GM18870 (cell line): ENCODE results near the gene NRM.
"Not testable (repeated sequence)": the region's sequence is repeated elsewhere in the genome, so short reads cannot be mapped to it uniquely, and the experiment has no call there.

Source experiments
- ATAC-seq: cut with Tn5 transposase; IDR thresholded peaks from one replicate; pipeline ENCODE4 v1.9.1; 2021; ENCODE audit warnings: moderate library complexity; ENCODE audit not compliant: unreplicated experiment

Gene NRM

GRCh38 chr6:30690403-30691207 lies at the start of gene NRM:
Gene NRM (minus strand): TSS chr6:30690984. CDS start chr6:30690974, 10 bp downstream.
- ATAC-seq, result no peak

DNA sequence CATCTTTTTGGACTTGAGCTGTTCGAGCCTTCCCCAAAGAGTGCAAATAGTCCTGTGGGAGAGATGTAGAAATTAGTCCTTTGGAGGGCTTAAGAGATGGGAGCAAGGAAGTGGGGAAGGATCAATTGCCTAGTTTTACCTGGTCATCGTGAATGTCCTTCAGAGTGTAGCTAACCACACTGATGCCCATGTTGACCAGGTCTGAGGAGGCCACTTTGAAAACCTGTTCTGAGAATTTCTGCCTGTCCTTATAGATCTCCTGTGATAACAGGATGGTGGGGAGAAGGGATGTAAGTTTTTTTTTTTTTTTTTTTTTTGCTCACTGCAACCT lies 49.7 kb upstream of the NRM start:
- ATAC-seq, result no peak

- ATAC-seq, result no peak
Measured at GRCh38 chr6:30738532-30738931, 47.7 kb upstream of the NRM start.

DNA sequence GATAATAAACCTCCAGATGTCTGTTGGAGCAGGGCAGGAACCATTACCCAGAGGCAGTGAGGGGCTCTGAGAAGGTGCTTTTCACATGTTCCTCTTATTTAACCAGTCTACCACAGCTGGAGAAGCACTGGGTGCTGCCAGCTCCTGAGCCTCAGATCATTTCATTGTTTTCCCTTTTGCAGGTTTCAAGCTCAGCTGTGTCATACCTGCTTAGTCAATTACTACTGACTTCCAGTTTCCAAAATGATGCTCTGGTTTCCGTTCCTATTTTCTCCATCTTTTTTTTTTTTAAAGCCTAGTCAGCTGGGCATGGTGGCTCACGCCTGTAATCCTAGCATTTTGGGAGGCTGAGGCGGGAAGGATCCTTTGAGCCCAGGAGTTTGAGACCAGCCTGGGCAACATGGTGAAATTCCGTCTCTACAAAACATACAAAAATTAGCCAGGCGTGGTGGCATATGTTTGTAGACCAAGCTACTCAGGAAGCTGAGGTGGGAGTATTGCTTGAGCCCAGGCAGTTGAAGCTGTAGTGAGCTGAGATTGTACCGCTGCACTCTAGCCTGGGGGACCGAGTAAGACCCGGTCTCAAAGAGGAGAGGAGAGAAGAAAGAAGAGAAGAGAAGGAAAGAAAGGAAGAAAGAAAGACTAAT lies 45.0 kb upstream of the NRM start:
- no peak for ATAC-seq

GRCh38 chr6:30732237-30732943 lies 41.6 kb upstream of the NRM start:
- ATAC-seq, result no peak

- ATAC-seq, result no peak
Measured at GRCh38 chr6:30730601-30731435, 40.0 kb upstream of the NRM start.

GRCh38 chr6:30727920-30728553 lies 37.3 kb upstream of the NRM start:
- ATAC-seq, result no peak

DNA sequence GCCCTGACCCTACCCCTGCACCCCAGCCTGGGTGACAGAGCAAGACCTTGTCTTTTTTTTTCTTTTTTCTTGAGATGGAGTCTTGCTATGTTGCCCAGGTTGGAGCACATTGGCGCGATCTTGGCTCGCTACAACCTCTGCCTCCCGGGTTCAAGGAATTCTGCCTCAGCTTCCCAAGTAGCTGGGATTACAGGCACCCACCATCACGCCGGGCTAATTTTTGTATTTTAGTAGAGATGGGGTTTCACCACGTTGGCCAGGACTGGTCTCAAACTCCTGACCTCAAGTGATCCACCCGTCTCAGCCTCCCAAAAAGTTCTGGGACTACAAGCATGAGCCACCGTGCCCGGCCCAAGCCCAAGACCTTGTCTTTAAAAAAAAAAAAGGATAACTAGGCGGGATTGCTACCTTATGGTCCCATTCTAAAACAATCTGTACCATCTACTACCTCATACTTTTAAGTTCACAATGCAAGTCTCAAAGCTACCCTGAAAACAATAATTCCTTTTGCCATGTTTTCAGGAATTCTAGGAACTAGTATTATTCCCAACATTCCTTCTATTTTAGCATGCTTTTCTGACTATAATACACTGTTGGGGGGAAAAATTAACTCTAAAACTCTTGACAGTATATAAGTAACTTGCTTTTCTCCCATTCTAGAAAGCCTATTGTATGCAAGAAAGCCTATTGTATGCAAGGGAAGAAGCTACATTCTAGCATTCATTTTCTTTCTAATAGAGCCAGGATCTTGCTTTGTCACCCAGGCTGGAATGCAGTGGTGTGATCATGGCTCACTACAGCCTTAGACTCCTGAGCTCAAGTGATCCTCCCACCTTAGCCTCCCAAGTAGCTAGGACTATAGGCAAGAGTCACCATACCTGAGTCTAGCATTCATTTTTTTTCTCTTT lies 36.0 kb upstream of the NRM start:
- ATAC-seq, result no peak

GRCh38 chr6:30725713-30726505 lies 35.1 kb upstream of the NRM start:
- ATAC-seq, result no peak

- no peak for ATAC-seq
Measured at GRCh38 chr6:30724906-30725667, 34.3 kb upstream of the NRM start.

DNA sequence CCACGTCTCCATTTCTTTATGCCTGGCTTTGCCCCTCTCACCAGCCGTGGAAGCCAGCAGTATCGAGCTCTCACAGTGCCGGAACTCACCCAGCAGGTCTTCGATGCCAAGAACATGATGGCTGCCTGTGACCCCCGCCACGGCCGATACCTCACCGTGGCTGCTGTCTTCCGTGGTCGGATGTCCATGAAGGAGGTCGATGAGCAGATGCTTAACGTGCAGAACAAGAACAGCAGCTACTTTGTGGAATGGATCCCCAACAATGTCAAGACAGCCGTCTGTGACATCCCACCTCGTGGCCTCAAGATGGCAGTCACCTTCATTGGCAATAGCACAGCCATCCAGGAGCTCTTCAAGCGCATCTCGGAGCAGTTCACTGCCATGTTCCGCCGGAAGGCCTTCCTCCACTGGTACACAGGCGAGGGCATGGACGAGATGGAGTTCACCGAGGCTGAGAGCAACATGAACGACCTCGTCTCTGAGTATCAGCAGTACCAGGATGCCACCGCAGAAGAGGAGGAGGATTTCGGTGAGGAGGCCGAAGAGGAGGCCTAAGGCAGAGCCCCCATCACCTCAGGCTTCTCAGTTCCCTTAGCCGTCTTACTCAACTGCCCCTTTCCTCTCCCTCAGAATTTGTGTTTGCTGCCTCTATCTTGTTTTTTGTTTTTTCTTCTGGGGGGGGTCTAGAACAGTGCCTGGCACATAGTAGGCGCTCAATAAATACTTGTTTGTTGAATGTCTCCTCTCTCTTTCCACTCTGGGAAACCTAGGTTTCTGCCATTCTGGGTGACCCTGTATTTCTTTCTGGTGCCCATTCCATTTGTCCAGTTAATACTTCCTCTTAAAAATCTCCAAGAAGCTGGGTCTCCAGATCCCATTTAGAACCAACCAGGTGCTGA lies 33.3 kb upstream of the NRM start:
- ATAC-seq, result not testable (repeated sequence)

DNA sequence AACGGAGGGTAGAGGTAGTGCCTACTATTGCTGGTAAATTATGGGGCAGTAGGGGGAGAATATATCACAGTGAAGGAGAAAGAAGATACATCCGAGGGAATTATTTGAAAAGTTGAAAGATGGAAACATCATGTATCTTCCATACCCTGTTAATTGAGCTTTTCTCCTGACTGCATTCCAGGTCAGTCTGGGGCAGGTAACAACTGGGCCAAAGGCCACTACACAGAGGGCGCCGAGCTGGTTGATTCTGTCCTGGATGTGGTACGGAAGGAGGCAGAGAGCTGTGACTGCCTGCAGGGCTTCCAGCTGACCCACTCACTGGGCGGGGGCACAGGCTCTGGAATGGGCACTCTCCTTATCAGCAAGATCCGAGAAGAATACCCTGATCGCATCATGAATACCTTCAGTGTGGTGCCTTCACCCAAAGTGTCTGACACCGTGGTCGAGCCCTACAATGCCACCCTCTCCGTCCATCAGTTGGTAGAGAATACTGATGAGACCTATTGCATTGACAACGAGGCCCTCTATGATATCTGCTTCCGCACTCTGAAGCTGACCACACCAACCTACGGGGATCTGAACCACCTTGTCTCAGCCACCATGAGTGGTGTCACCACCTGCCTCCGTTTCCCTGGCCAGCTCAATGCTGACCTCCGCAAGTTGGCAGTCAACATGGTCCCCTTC lies 32.5 kb upstream of the NRM start:
- not testable (repeated sequence) for ATAC-seq

DNA sequence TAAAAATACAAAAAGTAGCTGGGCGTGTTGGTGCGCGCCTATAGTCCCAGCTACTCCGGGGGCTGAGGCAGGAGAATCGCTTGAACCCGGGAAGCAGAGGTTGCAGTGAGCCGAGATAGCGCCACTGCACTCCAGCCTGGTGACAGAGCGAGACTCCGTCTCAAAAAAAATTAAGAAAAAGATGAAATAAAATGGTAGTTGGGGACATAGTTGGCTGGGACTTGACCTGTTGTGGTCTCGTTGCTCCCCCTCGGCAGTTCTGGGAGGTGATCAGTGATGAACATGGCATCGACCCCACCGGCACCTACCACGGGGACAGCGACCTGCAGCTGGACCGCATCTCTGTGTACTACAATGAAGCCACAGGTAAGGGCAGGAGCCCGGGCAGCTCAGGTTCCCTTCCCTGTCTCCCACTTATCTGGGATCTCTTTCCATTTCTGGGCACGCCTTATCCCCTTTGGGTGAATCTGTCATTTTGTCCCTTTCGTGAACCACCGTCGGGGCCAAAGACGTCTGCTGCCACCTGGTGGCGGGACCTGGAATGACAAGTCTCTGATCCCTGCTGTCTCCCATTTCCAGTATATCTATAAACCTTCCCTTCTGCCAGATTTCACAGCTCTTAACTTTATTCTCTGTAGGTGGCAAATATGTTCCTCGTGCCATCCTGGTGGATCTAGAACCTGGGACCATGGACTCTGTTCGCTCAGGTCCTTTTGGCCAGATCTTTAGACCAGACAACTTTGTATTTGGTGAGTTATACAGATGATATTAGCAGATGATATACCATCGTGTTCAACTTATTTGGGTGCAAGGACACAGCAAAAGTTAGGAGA lies 31.7 kb upstream of the NRM start:
- no peak for ATAC-seq

DNA sequence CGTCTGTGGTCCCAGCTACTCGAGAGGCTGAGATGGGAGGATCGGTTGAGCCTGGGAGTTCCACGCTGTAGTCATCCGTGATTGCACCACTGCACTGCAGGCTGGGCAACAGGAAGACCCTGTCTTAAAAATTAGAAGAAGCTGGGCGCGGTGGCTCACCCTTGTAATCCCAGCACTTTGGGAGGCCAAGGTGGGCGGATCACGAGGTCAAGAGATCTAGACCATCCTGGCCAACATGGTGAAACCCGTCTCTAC lies 31.2 kb upstream of the NRM start:
- not testable (repeated sequence) for ATAC-seq

GRCh38 chr6:30721198-30722024 lies 30.6 kb upstream of the NRM start:
- ATAC-seq, result no peak
